H1 (cell line): ENCODE data around the gene RAB3D. TPM values are rescaled to one million over a fixed set of nuclear protein-coding genes. Genes with fewer than 3 reads are reported as not detected.
A peak's percentile ranks its signal among the peaks of the same experiment; 100 is the strongest.

Experiments used
- CTCF ChIA-PET: fragments of 300-600 bp; sonication (Branson Sonifier 250); formaldehyde crosslinking; loops from one replicate; lab custom pipeline; 2021; ENCODE audit not compliant: partially characterized antibody; lab: Charles Lee
- POLR2A ChIA-PET: fragments of 300-600 bp; sonication (Branson Sonifier 250); formaldehyde crosslinking; loops from one replicate; lab custom pipeline; 2021; ENCODE audit warnings: inconsistent platforms; ENCODE audit not compliant: partially characterized antibody; lab: Charles Lee
- DNase-seq, 2 experiments: peaks; one replicate each; pipeline versions ENCODE4 v3.0.0 to v3.0.0-alpha.2; 2010 to 2022; ENCODE audit warnings: low spot score in 2 of 2, low read depth in 1 of 2, mixed read lengths in 1 of 2
- FAIRE-seq: peaks from 2 replicates; lab custom pipeline; 2011; peaks lifted over from hg19 to GRCh38; lab: Jason Lieb, UNC
- H2AFZ ChIP-seq: 2 replicates; pipeline ENCODE4 v1.8.1; 2012; ENCODE audit warnings: low read length, inconsistent platforms
- H2AK5ac ChIP-seq: 2 replicates; pipeline ENCODE4 v1.6.1; 2013; ENCODE audit warnings: low read depth, low read length
- H2BK120ac ChIP-seq: replicated peaks from 2 replicates; pipeline ENCODE3; 2013; ENCODE audit warnings: low read depth, low read length, inconsistent platforms
- H2BK12ac ChIP-seq: 2 replicates; pipeline ENCODE4 v1.6.1; 2013; ENCODE audit warnings: low read depth, low read length
- H2BK15ac ChIP-seq: 2 replicates; pipeline ENCODE4 v1.6.1; 2013; ENCODE audit warnings: low read length
- H2BK20ac ChIP-seq: 2 replicates; pipeline ENCODE4 v1.6.1; 2013; ENCODE audit warnings: low read length
- H2BK5ac ChIP-seq: 2 replicates; pipeline ENCODE4 v1.6.1; 2013; ENCODE audit warnings: low read depth, low read length
- H3K14ac ChIP-seq: 2 replicates; pipeline ENCODE4 v1.6.1; 2013; ENCODE audit warnings: inconsistent platforms; ENCODE audit not compliant: insufficient read length
- H3K18ac ChIP-seq: 2 replicates; pipeline ENCODE4 v1.6.1; 2013; ENCODE audit warnings: low read length; ENCODE audit errors: extremely low read depth
- H3K23ac ChIP-seq: 2 replicates; pipeline ENCODE4 v1.6.1; 2013; ENCODE audit warnings: inconsistent platforms; ENCODE audit not compliant: insufficient read length
- H3K23me2 ChIP-seq: 2 replicates; pipeline ENCODE4 v1.6.1; 2013; ENCODE audit warnings: low read depth, low read length
- H3K27ac ChIP-seq: 2 replicates; pipeline ENCODE4 v1.6.1; 2011; ENCODE audit warnings: low read depth, low read length, inconsistent platforms
- H3K27me3 ChIP-seq, 4 experiments: replicated peaks in 1 of 4; 1 replicate in 1 of 4; 2 replicates in 3 of 4; pipeline versions ENCODE4 v1.6.1 to v1.8.1; 2011 to 2013; ENCODE audit warnings: low read length in 3 of 4, mild to moderate bottlenecking in 3 of 4, inconsistent platforms in 2 of 4, mixed read lengths in 2 of 4, moderate library complexity in 1 of 4; ENCODE audit not compliant: control insufficient read depth in 3 of 4, insufficient read depth in 3 of 4; ENCODE audit errors: extremely low read depth in 1 of 4
- H3K36me3 ChIP-seq, 4 experiments: 2 replicates each; pipeline versions ENCODE4 v1.6.1 to v1.8.1; 2011 to 2013; ENCODE audit warnings: mild to moderate bottlenecking in 4 of 4, low read length in 3 of 4, moderate library complexity in 2 of 4, control low read depth in 1 of 4, inconsistent platforms in 1 of 4; ENCODE audit not compliant: insufficient read depth in 4 of 4, control insufficient read depth in 2 of 4
- H3K4ac ChIP-seq: replicated peaks from 2 replicates; pipeline ENCODE3; 2013; ENCODE audit warnings: low read length, low read depth, mixed read lengths, inconsistent platforms; ENCODE audit not compliant: insufficient read length
- H3K4me1 ChIP-seq, 4 experiments: replicated peaks in 1 of 4; 1 replicate in 1 of 4; 2 replicates in 3 of 4; pipeline versions ENCODE4 v1.6.1 to v1.8.1; 2011 to 2013; ENCODE audit warnings: low read length in 3 of 4, inconsistent platforms in 2 of 4, mixed read lengths in 1 of 4; ENCODE audit not compliant: insufficient read depth in 4 of 4, control insufficient read depth in 3 of 4
- H3K4me2 ChIP-seq, 2 experiments: 2 replicates each; pipeline versions ENCODE4 v1.6.1 to v1.8.1; 2011 to 2013; ENCODE audit warnings: low read depth in 2 of 2, low read length in 2 of 2, control low read depth in 1 of 2, inconsistent platforms in 1 of 2, mild to moderate bottlenecking in 1 of 2; ENCODE audit not compliant: insufficient read depth in 1 of 2
- H3K4me3 ChIP-seq, 4 experiments: fragments of 200-600, 300-600 bp in 1 of 4; sonication (generic), shearing (Covaris generic), sonication (Bioruptor Twin) in 1 of 4; 2 replicates each; pipeline versions ENCODE4 v1.5.1 to v1.8.1; 2011 to 2016; ENCODE audit warnings: low read length in 4 of 4, low read depth in 3 of 4, control low read depth in 2 of 4, inconsistent platforms in 2 of 4, mild to moderate bottlenecking in 2 of 4, mixed read lengths in 1 of 4, moderate library complexity in 1 of 4; ENCODE audit not compliant: insufficient read depth in 2 of 4; ENCODE audit errors: extremely low read depth in 1 of 4
- H3K56ac ChIP-seq: replicated peaks from 2 replicates; pipeline ENCODE3; 2013; ENCODE audit warnings: low read depth, mild to moderate bottlenecking, mixed read lengths, low read length, inconsistent platforms; ENCODE audit not compliant: insufficient read length
- H3K79me1 ChIP-seq: 2 replicates; pipeline ENCODE4 v1.6.1; 2013; ENCODE audit warnings: low read depth, low read length, control low read depth
- H3K79me2 ChIP-seq, 2 experiments: 2 replicates each; pipeline versions ENCODE4 v1.6.1 to v1.8.1; 2012 to 2013; ENCODE audit warnings: low read length in 2 of 2, mild to moderate bottlenecking in 2 of 2, inconsistent platforms in 1 of 2; ENCODE audit not compliant: insufficient read depth in 2 of 2, control insufficient read depth in 1 of 2
- H3K9ac ChIP-seq, 4 experiments: replicated peaks in 1 of 4; 1 replicate in 1 of 4; 2 replicates in 3 of 4; pipeline versions ENCODE4 v1.6.1 to v1.8.1; 2011 to 2013; ENCODE audit warnings: low read depth in 3 of 4, low read length in 3 of 4, control low read depth in 2 of 4, mild to moderate bottlenecking in 2 of 4, moderate library complexity in 2 of 4, inconsistent platforms in 1 of 4; ENCODE audit errors: extremely low read depth in 1 of 4
- H3K9me3 ChIP-seq, 2 experiments: 2 replicates each; pipeline versions ENCODE4 v1.6.1 to v1.8.1; 2012 to 2013; ENCODE audit warnings: mild to moderate bottlenecking in 2 of 2, moderate library complexity in 2 of 2, control low read depth in 1 of 2, inconsistent platforms in 1 of 2, low read depth in 1 of 2, low read length in 1 of 2, mixed read lengths in 1 of 2; ENCODE audit not compliant: insufficient read depth in 2 of 2
- H4K20me1 ChIP-seq, 2 experiments: replicated peaks in 1 of 2; 2 replicates each; pipeline versions ENCODE3 to v1.8.1; 2011 to 2013; ENCODE audit warnings: inconsistent platforms in 2 of 2, low read length in 2 of 2, mild to moderate bottlenecking in 1 of 2; ENCODE audit not compliant: insufficient read depth in 2 of 2, control insufficient read depth in 1 of 2
- H4K5ac ChIP-seq: 2 replicates; pipeline ENCODE4 v1.6.1; 2013; ENCODE audit warnings: low read length, low read depth, mixed read lengths, inconsistent platforms; ENCODE audit not compliant: insufficient read length
- H4K8ac ChIP-seq: 2 replicates; pipeline ENCODE4 v1.8.0; 2013; ENCODE audit warnings: mild to moderate bottlenecking, moderate library complexity, low read length, inconsistent platforms; ENCODE audit not compliant: insufficient read depth; ENCODE audit errors: extremely low read depth
- H4K91ac ChIP-seq: replicated peaks from 2 replicates; pipeline ENCODE3; 2013; ENCODE audit warnings: low read length, mixed read lengths, inconsistent platforms; ENCODE audit not compliant: insufficient read length
- MAFK ChIP-seq: IDR thresholded peaks from 2 replicates; pipeline ENCODE4 v1.6.1; 2012; ENCODE audit warnings: low read depth, mild to moderate bottlenecking, improper control_type of control experiment, low read length
- POLR2A ChIP-seq, 2 experiments: IDR thresholded peaks; 1 replicate in 1 of 2; 2 replicates in 1 of 2; pipeline ENCODE4 v1.6.1; 2011; ENCODE audit warnings: low read depth in 2 of 2, low read length in 2 of 2, mild to moderate bottlenecking in 2 of 2; ENCODE audit errors: control extremely low read depth in 1 of 2
- RFX5 ChIP-seq: IDR thresholded peaks from 2 replicates; pipeline ENCODE4 v1.6.1; 2011; ENCODE audit warnings: low read depth, low read length, improper control_type of control experiment, borderline replicate concordance
- SP4 ChIP-seq: IDR thresholded peaks from 2 replicates; pipeline ENCODE4 v1.6.1; 2012; ENCODE audit warnings: low read length, inconsistent platforms
- WGBS, 2 experiments: shearing (Covaris generic) in 1 of 2; methylation state at CpG; one replicate each; pipeline versions ENCODE4 v1.1.6 to v1.1.7; 2013 to 2015; ENCODE audit warnings: low lambda C conversion rate in 2 of 2, mixed read lengths in 2 of 2, inconsistent platforms in 1 of 2, low coverage in 1 of 2, missing lambda C conversion rate in 1 of 2; ENCODE audit not compliant: insufficient replicate concordance in 2 of 2, insufficient coverage in 1 of 2, insufficient read length in 1 of 2; ENCODE audit errors: extremely low coverage in 1 of 2, missing lambda C conversion rate in 1 of 2; 5-methylcytosine and 5-hydroxymethylcytosine counted together
- polyA plus RNA-seq, 7 experiments: library from polyadenylated mRNA; depleted of rRNA in 3 of 7; stranded (reverse) in 5 of 7; unstranded in 2 of 7; fragments of >200 nt in 5 of 7; fragments of 200-250 nt in 2 of 7; gene quantifications; 1 replicate in 5 of 7; 2 replicates in 1 of 7; 4 replicates in 1 of 7; pipeline versions ENCODE4 v1.2.1 to v1.2.3, GENCODE V29; 2011 to 2013; ENCODE audit warnings: missing spikeins in 2 of 7, mixed read lengths in 2 of 7
- total RNA-seq: library from RNA; stranded (reverse); fragmentation: NEBNext Ultra II Directional; extraction: Animal tissue kit (Norgen Biotek cat#: 25700); gene quantifications from 2 replicates; pipeline ENCODE4 v1.2.1, GENCODE V29; 2021

The RAB3D gene
- total and polyA plus RNA-seq, 2 of the 8 experiments (the other 6 are each of a cell fraction or from before 2014, with no cell fraction given): 17.8 to 23.8 TPM

GRCh38 chr19:11378319-11379189 is 39.1 kb upstream of the RAB3D start:
- no peak overlapping the region for H3K9ac ChIP-seq
- POLR2A ChIA-PET: interaction anchor here (0.5 to 2.6 kb wide), 4 partner anchors 9 to 127 kb away, joined by 3 to 9 read pairs (median 4); no protein-coding TSS in a partner anchor
- no peak for TF ChIP-seq RFX5
- no peak for TF ChIP-seq SP4
- no peak for TF ChIP-seq MAFK
- TF ChIP-seq POLR2A (IDR thresholded peaks at IDR 0.05; ENCODE audit: control extremely low read depth in 1 of 2, low read depth in 2 of 2, low read length in 2 of 2): 0 out of 3 replicates have a peak, but pooled peaks of 1 of the 2 experiments have one; percentile 20

More at GRCh38 chr19:11378319-11379189, 39.1 kb upstream of the RAB3D start:
- Histone ChIP-seq H3K27ac (no peak overlapping the region), H3K27me3 (no peaks in the 10 kb centered on the region), H4K5ac (no peak overlapping the region), H3K56ac (no peak overlapping the region), H2BK15ac (peak overlapping the region; percentile 40; the same call in 1 of the 2 replicates), H3K79me2 (no peaks in the 10 kb centered on the region), H3K4me3 (no peak overlapping the region), H2BK120ac (no peak overlapping the region), H2AK5ac (no peak overlapping the region), H2BK20ac (no peak overlapping the region), H4K91ac (no peak overlapping the region), H2BK5ac (no peak overlapping the region), H3K23me2 (peaks cover 27% of the 10 kb centered on the region), H4K20me1 (peaks cover 2 to 4% of the 10 kb centered on the region in 2 experiments), H2AFZ (no peak overlapping the region), H2BK12ac (no peak overlapping the region), H3K4me1 (peaks cover 0 to 20% (median 13%) of the 10 kb centered on the region in 4 experiments; a peak in 6 of 7 replicates), H4K8ac (no peak overlapping the region), H3K14ac (no peak overlapping the region), H3K4ac (no peak overlapping the region), H3K18ac (no peak overlapping the region), H3K79me1 (peaks cover 2% of the 10 kb centered on the region; the same call in 1 of the 2 replicates), H3K9me3 (no peaks in the 10 kb centered on the region), H3K36me3 (no peaks in the 10 kb centered on the region), H3K23ac (no peak overlapping the region), H3K4me2 (no peak overlapping the region)
- DNase-seq (peak in 1 of 2 experiments; percentile 75), FAIRE-seq (no peak)
- WGBS, 2 experiments: 81% methylated on average over 8 of the region's 8 CpGs; no CpG with 5 or more reads in 1 of the 2 experiments
- CTCF ChIA-PET: interaction anchor here (0.6 to 16.8 kb wide), 14 partner anchors 11 to 150 kb away, joined by 3 to 197 read pairs (median 5); partner anchors contain the start of genes CCDC159, ODAD3, PRKCSH and RGL3
